ENCODE data around the gene CXCR5.

The CXCR5 gene

DNA sequence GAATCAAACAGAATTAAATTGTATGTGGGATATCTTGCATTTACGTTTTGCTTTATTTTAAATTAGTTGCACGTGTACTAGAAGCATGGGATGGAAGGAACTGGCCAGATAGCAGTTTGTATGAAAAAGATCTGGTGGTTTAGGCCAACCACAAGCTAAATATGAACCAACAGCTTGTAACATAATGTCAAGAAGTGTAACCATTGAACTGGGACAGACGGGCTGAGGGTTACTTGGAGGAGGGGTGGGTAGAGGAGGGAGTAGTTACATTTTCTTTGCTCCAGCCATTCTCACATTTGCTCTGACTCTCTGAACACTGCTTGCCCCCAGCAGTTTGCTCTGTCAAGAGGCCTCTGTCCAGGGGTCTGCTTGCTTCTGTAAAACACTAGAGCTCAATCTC is 31.7 kb upstream of the CXCR5 start:
- no peaks in the 10 kb centered on the region for H3K36me3 ChIP-seq (replicated peaks)
- no peak overlapping the region for H3K4me3 ChIP-seq (ENCODE audit: low read depth, low read length)
- no peaks in the 10 kb centered on the region for H3K27me3 ChIP-seq (replicated peaks)
- H3K27ac ChIP-seq = no peak overlapping the region
- DNase-seq = no peak
- in situ Hi-C loops (cut with HindIII; ENCODE audit: low pct_ligation_motif_present, low sequenced_read_pairs) = no loop called here
- TF ChIP-seq, protein P1, sequence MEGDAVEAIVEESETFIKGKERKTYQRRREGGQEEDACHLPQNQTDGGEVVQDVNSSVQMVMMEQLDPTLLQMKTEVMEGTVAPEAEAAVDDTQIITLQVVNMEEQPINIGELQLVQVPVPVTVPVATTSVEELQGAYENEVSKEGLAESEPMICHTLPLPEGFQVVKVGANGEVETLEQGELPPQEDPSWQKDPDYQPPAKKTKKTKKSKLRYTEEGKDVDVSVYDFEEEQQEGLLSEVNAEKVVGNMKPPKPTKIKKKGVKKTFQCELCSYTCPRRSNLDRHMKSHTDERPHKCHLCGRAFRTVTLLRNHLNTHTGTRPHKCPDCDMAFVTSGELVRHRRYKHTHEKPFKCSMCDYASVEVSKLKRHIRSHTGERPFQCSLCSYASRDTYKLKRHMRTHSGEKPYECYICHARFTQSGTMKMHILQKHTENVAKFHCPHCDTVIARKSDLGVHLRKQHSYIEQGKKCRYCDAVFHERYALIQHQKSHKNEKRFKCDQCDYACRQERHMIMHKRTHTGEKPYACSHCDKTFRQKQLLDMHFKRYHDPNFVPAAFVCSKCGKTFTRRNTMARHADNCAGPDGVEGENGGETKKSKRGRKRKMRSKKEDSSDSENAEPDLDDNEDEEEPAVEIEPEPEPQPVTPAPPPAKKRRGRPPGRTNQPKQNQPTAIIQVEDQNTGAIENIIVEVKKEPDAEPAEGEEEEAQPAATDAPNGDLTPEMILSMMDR (IDR thresholded peaks at IDR 0.05; ENCODE audit: low read depth, low read length, missing control alignments) = no peak

DNA sequence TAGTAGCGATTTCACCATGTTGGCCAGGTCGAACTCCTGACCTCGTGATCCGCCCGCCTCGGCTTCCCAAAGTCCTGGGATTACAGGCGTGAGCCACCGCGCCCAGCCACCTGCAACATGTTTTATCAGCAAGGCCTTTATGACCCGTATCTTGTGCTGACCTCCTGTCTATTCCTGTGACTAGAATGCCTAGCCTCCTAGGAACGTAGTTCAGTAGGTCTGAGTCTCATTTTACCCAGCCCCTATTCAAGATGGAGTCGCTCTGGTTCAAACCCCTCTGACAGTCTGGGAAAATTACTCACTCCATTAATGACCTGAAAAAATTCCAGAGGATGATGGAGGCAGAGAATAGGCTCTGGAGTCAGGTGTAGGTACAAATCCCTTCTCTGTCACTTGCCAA is 30.0 kb upstream of the CXCR5 start:
- DNase-seq = no peak
- H3K27me3 ChIP-seq (replicated peaks) = no peaks in the 10 kb centered on the region
- H3K36me3 ChIP-seq (replicated peaks) = no peaks in the 10 kb centered on the region
- TF ChIP-seq, protein P1 (IDR thresholded peaks at IDR 0.05; ENCODE audit: low read depth, low read length, missing control alignments) = no peak
- no peak overlapping the region for H3K27ac ChIP-seq
- no peak overlapping the region for H3K4me3 ChIP-seq (ENCODE audit: low read depth, low read length)
- in situ Hi-C loops (cut with HindIII; ENCODE audit: low pct_ligation_motif_present, low sequenced_read_pairs) = no loop called here

DNA sequence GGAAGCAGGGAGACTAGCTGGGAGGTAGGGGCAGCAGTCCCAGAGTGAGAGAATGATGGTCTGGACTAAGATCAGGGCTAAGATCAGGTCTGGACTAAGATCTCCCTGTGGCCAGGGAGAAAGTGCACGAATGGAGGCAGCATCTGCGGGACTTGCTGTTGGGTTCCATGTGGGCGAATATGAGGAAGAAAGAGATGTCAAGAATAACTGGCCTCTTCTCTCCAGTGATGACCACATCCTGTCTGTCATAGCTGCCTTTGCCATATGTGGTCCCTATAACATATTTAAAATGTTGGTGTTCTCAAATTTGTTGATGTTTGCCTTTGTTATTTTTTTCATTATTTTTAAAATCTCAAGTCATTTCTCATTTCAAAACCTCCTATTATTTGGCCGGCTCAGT is 27.4 kb upstream of the CXCR5 start:
- in situ Hi-C loops (cut with HindIII; ENCODE audit: low pct_ligation_motif_present, low sequenced_read_pairs) = no loop called here
- DNase-seq = no peak
- Histone ChIP-seq H3K36me3 (replicated peaks) (no peaks in the 10 kb centered on the region), H3K27ac (no peak overlapping the region), H3K4me3 (ENCODE audit: low read depth, low read length) (no peak overlapping the region), H3K27me3 (replicated peaks) (no peaks in the 10 kb centered on the region)
- TF ChIP-seq, protein P1 (IDR thresholded peaks at IDR 0.05; ENCODE audit: low read depth, low read length, missing control alignments) = no peak

DNA sequence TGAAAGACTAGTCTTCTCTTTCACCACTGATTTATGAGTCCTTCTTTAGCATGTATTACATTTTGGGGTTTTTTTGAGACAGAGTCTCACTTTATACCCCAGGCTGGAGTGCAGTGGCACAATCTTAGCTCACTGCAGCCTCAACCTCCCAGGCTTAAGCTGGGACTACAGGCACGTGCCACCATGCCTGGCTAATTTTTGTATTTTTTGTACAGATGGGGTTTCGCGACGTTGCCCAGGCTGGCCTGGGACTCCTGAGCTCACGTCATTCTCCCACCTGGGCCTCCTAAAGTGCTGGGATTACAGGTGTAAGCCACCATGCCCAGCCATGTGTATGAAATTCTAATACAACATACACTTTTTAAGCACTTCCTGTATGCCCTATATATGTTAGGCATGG is 26.3 kb upstream of the CXCR5 start:
- Histone ChIP-seq H3K27me3 (replicated peaks) (no peaks in the 10 kb centered on the region), H3K27ac (no peak overlapping the region), H3K36me3 (replicated peaks) (no peaks in the 10 kb centered on the region), H3K4me3 (ENCODE audit: low read depth, low read length) (no peak overlapping the region)
- in situ Hi-C loops (cut with HindIII; ENCODE audit: low pct_ligation_motif_present, low sequenced_read_pairs) = no loop called here
- no peak for DNase-seq
- TF ChIP-seq, protein P1 (IDR thresholded peaks at IDR 0.05; ENCODE audit: low read depth, low read length, missing control alignments) = no peak

DNA sequence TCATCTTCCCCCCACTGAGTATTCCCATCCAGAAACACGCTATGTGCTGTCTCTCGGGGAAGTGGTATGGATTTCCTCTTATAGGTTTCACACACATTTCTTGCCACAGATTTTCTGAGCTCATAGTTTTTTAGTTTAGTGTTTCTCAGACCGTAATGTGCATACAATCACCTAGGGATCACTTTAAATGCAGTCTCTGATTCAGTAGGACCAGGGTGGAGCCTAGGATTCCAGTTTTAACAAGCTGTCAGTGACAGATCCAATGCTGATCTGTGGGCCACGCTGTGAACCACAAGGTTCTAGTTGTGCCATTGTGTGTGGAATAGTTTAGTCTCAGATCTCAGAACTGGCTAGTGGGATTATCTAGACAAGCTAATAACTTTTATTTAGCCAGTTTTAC is 23.7 kb upstream of the CXCR5 start:
- in situ Hi-C loops (cut with HindIII; ENCODE audit: low pct_ligation_motif_present, low sequenced_read_pairs) = no loop called here
- TF ChIP-seq, protein P1 (IDR thresholded peaks at IDR 0.05; ENCODE audit: low read depth, low read length, missing control alignments) = no peak
- Histone ChIP-seq H3K27me3 (replicated peaks) (no peaks in the 10 kb centered on the region), H3K36me3 (replicated peaks) (no peaks in the 10 kb centered on the region), H3K4me3 (ENCODE audit: low read depth, low read length) (no peak overlapping the region), H3K27ac (no peak overlapping the region)
- DNase-seq = no peak

DNA sequence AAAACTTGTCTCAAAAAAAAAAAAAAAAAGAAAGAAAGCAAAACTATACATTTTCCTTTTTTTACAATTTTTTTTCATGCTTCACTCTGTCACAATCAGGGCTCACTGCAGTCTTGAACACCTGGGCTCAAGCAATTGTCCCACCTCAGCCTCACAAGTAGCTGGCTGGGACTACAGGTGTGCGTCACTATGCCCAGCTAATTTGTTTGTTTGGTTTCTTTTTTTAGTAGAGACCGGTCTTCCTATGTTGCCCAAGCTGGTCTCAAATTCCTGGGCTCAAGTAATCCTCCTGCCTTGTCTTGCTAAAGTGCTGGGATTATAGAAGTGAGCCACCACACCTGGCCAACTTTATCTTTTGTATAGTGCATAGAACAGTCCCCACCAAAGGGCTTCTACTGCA is 15.0 kb upstream of the CXCR5 start:
- DNase-seq = no peak
- Histone ChIP-seq H3K4me3 (ENCODE audit: low read depth, low read length) (no peak overlapping the region), H3K27me3 (replicated peaks) (no peaks in the 10 kb centered on the region), H3K27ac (no peak overlapping the region), H3K36me3 (replicated peaks) (no peaks in the 10 kb centered on the region)
- in situ Hi-C loops (cut with HindIII; ENCODE audit: low pct_ligation_motif_present, low sequenced_read_pairs) = no loop called here
- TF ChIP-seq, protein P1 (IDR thresholded peaks at IDR 0.05; ENCODE audit: low read depth, low read length, missing control alignments) = no peak
